HG02678 (cell line): ENCODE results near the gene SLAMF8.

ENCODE experiments used
- ATAC-seq: cut with Tn5 transposase; IDR thresholded peaks from one replicate; pipeline ENCODE4 v1.9.1; 2021; ENCODE audit warnings: mild to moderate bottlenecking, moderate library complexity; ENCODE audit not compliant: unreplicated experiment

SLAMF8 gene

GRCh38 chr1:159817276-159818041 lies 9.2 kb upstream of the SLAMF8 start:
- no peak for ATAC-seq

GRCh38 chr1:159821171-159821867 lies 5.4 kb upstream of the SLAMF8 start:
- ATAC-seq: no peak

GRCh38 chr1:159823406-159823805 lies 3.3 kb upstream of the SLAMF8 start:
- no peak for ATAC-seq

GRCh38 chr1:159825564-159825963 lies 1.1 kb upstream of the SLAMF8 start:
- ATAC-seq: no peak

GRCh38 chr1:159827102-159827490 lies 423 bp downstream of the SLAMF8 start:
- no peak for ATAC-seq

GRCh38 chr1:159827549-159827948 lies 876 bp downstream of the SLAMF8 start:
- ATAC-seq: no peak

- ATAC-seq: no peak
These were observed 1.5 kb downstream of the SLAMF8 start for GRCh38 chr1:159828176-159828575.

- no peak for ATAC-seq
These were observed 2.1 kb downstream of the SLAMF8 start for GRCh38 chr1:159828581-159829272.

- peak; percentile 81 for ATAC-seq
These were observed 2.6 kb downstream of the SLAMF8 start for GRCh38 chr1:159829273-159829634.

- ATAC-seq: no peak
These were observed 3.3 kb downstream of the SLAMF8 start for GRCh38 chr1:159829822-159830465.

- ATAC-seq: no peak
These were observed 4.0 kb downstream of the SLAMF8 start for GRCh38 chr1:159830722-159831121.

GRCh38 chr1:159831412-159832141 lies 4.9 kb downstream of the SLAMF8 start:
- ATAC-seq: no peak

GRCh38 chr1:159832309-159832708 lies 5.6 kb downstream of the SLAMF8 start:
- ATAC-seq: no peak

GRCh38 chr1:159835356-159835755 lies 8.7 kb downstream of the SLAMF8 start:
- ATAC-seq: no peak

- ATAC-seq: no peak
These were observed 9.3 kb downstream of the SLAMF8 start for GRCh38 chr1:159835862-159836525.

GRCh38 chr1:159838715-159839114 lies 12.0 kb downstream of the SLAMF8 start:
- ATAC-seq: peak; percentile 50

GRCh38 chr1:159839116-159839849 lies 12.6 kb downstream of the SLAMF8 start:
- ATAC-seq: peak; percentile 71

- no peak for ATAC-seq
These were observed 15.1 kb downstream of the SLAMF8 start for GRCh38 chr1:159841749-159842148.

- ATAC-seq: no peak
These were observed 16.8 kb downstream of the SLAMF8 start for GRCh38 chr1:159843459-159843858.
